ENCODE results near the gene RPN2. TPM values are rescaled to one million over a fixed set of nuclear protein-coding genes. Genes with fewer than 3 reads are reported as not detected.

Gene RPN2
- polyA plus RNA-seq, 2 donors = 41.5 to 101 TPM

DNA sequence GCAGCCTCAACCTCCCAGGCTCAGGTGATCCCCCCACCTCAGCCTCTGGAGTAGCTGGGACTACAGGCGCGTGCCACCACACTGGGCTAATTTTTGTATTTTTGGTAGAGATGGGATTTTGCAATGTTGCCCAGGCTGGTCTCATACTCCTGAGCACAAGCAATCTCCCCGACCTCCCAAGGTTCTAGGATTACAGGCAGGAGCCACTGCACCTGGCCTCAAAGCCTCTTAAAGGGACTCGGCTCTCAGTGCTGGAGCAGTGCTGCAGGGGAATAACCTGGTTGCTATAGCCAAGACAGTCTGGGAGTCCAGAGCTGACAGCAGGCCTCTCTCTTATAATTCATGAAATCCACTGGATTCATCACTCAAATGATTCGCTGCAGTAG lies 65.4 kb downstream of the RPN2 start:
- no peaks in the 10 kb centered on the region for H3K9me3 ChIP-seq (ENCODE audit: control insufficient read depth in 2 of 2, insufficient read depth in 1 of 2, low read depth in 1 of 2, low read length in 1 of 2)
- H3K4me1 ChIP-seq (ENCODE audit: control insufficient read depth in 2 of 2, insufficient read depth in 2 of 2, low read length in 1 of 2) = peaks cover 4 to 8% of the 10 kb centered on the region in 2 donors
- WGBS, 2 donors = 84% methylated on average over 5 of the region's 5 CpGs
- H3K4me3 ChIP-seq (ENCODE audit: low read depth in 1 of 2, low read length in 2 of 2) = no peak overlapping the region
- H3K27me3 ChIP-seq (ENCODE audit: control insufficient read depth in 1 of 2, insufficient read depth in 2 of 2, low read length in 2 of 2) = no peaks in the 10 kb centered on the region
- peaks cover 12% of the 10 kb centered on the region in 2 donors for H3K36me3 ChIP-seq (ENCODE audit: control insufficient read depth in 2 of 2, insufficient read depth in 2 of 2, low read length in 1 of 2)
- no peak overlapping the region for H3K27ac ChIP-seq (ENCODE audit: low read depth in 2 of 2, low read length in 1 of 2)

GRCh38 chr20:37245216-37246150 lies 66.4 kb downstream of the RPN2 start:
- Histone ChIP-seq H3K9me3 (ENCODE audit: control insufficient read depth in 2 of 2, insufficient read depth in 1 of 2, low read depth in 1 of 2, low read length in 1 of 2) (no peaks in the 10 kb centered on the region), H3K4me1 (ENCODE audit: control insufficient read depth in 2 of 2, insufficient read depth in 2 of 2, low read length in 1 of 2) (peaks cover 4 to 7% of the 10 kb centered on the region in 2 donors), H3K27me3 (ENCODE audit: control insufficient read depth in 1 of 2, insufficient read depth in 2 of 2, low read length in 2 of 2) (no peaks in the 10 kb centered on the region), H3K36me3 (ENCODE audit: control insufficient read depth in 2 of 2, insufficient read depth in 2 of 2, low read length in 1 of 2) (peaks cover 12% of the 10 kb centered on the region in 2 donors), H3K27ac (ENCODE audit: low read depth in 2 of 2, low read length in 1 of 2) (no peak overlapping the region), H3K4me3 (ENCODE audit: low read depth in 1 of 2, low read length in 2 of 2) (no peak overlapping the region)
- WGBS, 2 donors = 84 to 86% methylated on average over 25 of the region's 25 CpGs

DNA sequence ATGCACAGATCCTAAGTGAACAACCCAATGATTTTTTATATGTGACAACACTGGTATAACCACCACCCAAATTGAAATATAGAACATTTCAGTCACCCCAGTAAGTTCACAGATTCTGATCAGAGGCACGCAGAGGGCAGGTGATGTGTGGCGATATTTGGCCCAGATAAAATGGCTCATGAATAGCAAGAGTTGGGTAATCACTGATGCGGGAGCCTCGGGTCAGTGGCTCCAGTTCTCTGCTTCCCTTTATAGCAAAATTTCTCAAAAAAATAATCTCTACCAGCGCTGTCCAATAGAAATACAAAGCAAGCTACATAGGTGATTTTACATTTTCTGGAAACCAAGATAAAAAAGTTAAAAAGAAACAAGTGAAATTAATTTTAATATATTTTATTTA lies 67.6 kb downstream of the RPN2 start:
- 93 to 94% methylated on average over 5 of the region's 5 CpGs for WGBS, 2 donors
- H3K4me3 ChIP-seq (ENCODE audit: low read depth in 1 of 2, low read length in 2 of 2) = no peak overlapping the region
- H3K36me3 ChIP-seq (ENCODE audit: control insufficient read depth in 2 of 2, insufficient read depth in 2 of 2, low read length in 1 of 2) = peaks cover 7 to 9% of the 10 kb centered on the region in 2 donors
- peaks cover 4 to 7% of the 10 kb centered on the region in 2 donors for H3K4me1 ChIP-seq (ENCODE audit: control insufficient read depth in 2 of 2, insufficient read depth in 2 of 2, low read length in 1 of 2)
- no peaks in the 10 kb centered on the region for H3K27me3 ChIP-seq (ENCODE audit: control insufficient read depth in 1 of 2, insufficient read depth in 2 of 2, low read length in 2 of 2)
- no peaks in the 10 kb centered on the region for H3K9me3 ChIP-seq (ENCODE audit: control insufficient read depth in 2 of 2, insufficient read depth in 1 of 2, low read depth in 1 of 2, low read length in 1 of 2)
- no peak overlapping the region for H3K27ac ChIP-seq (ENCODE audit: low read depth in 2 of 2, low read length in 1 of 2)

GRCh38 chr20:37247547-37247946 lies 68.4 kb downstream of the RPN2 start:
- no peaks in the 10 kb centered on the region for H3K27me3 ChIP-seq (ENCODE audit: control insufficient read depth in 1 of 2, insufficient read depth in 2 of 2, low read length in 2 of 2)
- 47 to 59% methylated on average over 1 of the region's 1 CpG for WGBS, 2 donors
- H3K4me3 ChIP-seq (ENCODE audit: low read depth in 1 of 2, low read length in 2 of 2) = no peak overlapping the region
- peaks cover 4 to 7% of the 10 kb centered on the region in 2 donors for H3K4me1 ChIP-seq (ENCODE audit: control insufficient read depth in 2 of 2, insufficient read depth in 2 of 2, low read length in 1 of 2)
- no peaks in the 10 kb centered on the region for H3K9me3 ChIP-seq (ENCODE audit: control insufficient read depth in 2 of 2, insufficient read depth in 1 of 2, low read depth in 1 of 2, low read length in 1 of 2)
- no peak overlapping the region for H3K27ac ChIP-seq (ENCODE audit: low read depth in 2 of 2, low read length in 1 of 2)
- peaks cover 0 to 8% of the 10 kb centered on the region in 2 donors for H3K36me3 ChIP-seq (ENCODE audit: control insufficient read depth in 2 of 2, insufficient read depth in 2 of 2, low read length in 1 of 2)

GRCh38 chr20:37249304-37249703 lies 70.2 kb downstream of the RPN2 start:
- no peaks in the 10 kb centered on the region for H3K36me3 ChIP-seq (ENCODE audit: control insufficient read depth in 2 of 2, insufficient read depth in 2 of 2, low read length in 1 of 2)
- no peak overlapping the region for H3K27ac ChIP-seq (ENCODE audit: low read depth in 2 of 2, low read length in 1 of 2)
- WGBS, 2 donors = 94% methylated on average over 2 of the region's 2 CpGs

GRCh38 chr20:37251825-37252477 lies 72.8 kb downstream of the RPN2 start:
- H3K4me1 ChIP-seq (ENCODE audit: control insufficient read depth in 2 of 2, insufficient read depth in 2 of 2, low read length in 1 of 2) = peaks cover 0 to 3% of the 10 kb centered on the region in 2 donors
- no peak overlapping the region for H3K4me3 ChIP-seq (ENCODE audit: low read depth in 1 of 2, low read length in 2 of 2)
- H3K36me3 ChIP-seq (ENCODE audit: control insufficient read depth in 2 of 2, insufficient read depth in 2 of 2, low read length in 1 of 2) = no peaks in the 10 kb centered on the region
- H3K9me3 ChIP-seq (ENCODE audit: control insufficient read depth in 2 of 2, insufficient read depth in 1 of 2, low read depth in 1 of 2, low read length in 1 of 2) = no peaks in the 10 kb centered on the region
- 75 to 79% methylated on average over 15 of the region's 15 CpGs for WGBS, 2 donors
- H3K27me3 ChIP-seq (ENCODE audit: control insufficient read depth in 1 of 2, insufficient read depth in 2 of 2, low read length in 2 of 2) = no peaks in the 10 kb centered on the region
- H3K27ac ChIP-seq (ENCODE audit: low read depth in 2 of 2, low read length in 1 of 2) = no peak overlapping the region

More at GRCh38 chr20:37249304-37249703, 70.2 kb downstream of the RPN2 start:
- Histone ChIP-seq H3K27me3 (ENCODE audit: control insufficient read depth in 1 of 2, insufficient read depth in 2 of 2, low read length in 2 of 2) (no peaks in the 10 kb centered on the region), H3K4me1 (ENCODE audit: control insufficient read depth in 2 of 2, insufficient read depth in 2 of 2, low read length in 1 of 2) (peaks cover 0 to 3% of the 10 kb centered on the region in 2 donors), H3K9me3 (ENCODE audit: control insufficient read depth in 2 of 2, insufficient read depth in 1 of 2, low read depth in 1 of 2, low read length in 1 of 2) (no peaks in the 10 kb centered on the region), H3K4me3 (ENCODE audit: low read depth in 1 of 2, low read length in 2 of 2) (no peak overlapping the region)

DNA sequence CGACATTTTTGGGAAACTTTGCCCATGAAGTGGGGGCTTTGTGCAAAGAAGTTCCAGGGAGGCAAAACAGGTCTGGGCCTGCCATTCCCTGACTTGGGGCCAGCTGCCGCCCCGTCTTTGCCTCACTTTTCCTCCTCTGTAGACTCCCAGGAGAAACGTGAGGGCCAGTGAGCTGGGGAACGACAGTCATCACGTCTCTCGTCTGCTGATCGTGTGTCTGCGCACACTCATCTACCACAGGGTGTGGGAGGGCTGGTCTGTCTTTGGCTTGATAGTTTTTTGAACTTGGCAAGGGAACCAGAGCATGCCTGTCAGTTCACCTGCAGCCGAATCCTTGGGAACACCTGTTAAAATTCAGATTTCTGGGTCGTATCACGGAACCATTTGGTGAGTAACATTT lies 74.0 kb downstream of the RPN2 start:
- H3K9me3 ChIP-seq (ENCODE audit: control insufficient read depth in 2 of 2, insufficient read depth in 1 of 2, low read depth in 1 of 2, low read length in 1 of 2) = no peaks in the 10 kb centered on the region
- no peak overlapping the region for H3K27ac ChIP-seq (ENCODE audit: low read depth in 2 of 2, low read length in 1 of 2)
- peaks cover 0 to 3% of the 10 kb centered on the region in 2 donors for H3K4me1 ChIP-seq (ENCODE audit: control insufficient read depth in 2 of 2, insufficient read depth in 2 of 2, low read length in 1 of 2)
- H3K4me3 ChIP-seq (ENCODE audit: low read depth in 1 of 2, low read length in 2 of 2) = no peak overlapping the region
- H3K36me3 ChIP-seq (ENCODE audit: control insufficient read depth in 2 of 2, insufficient read depth in 2 of 2, low read length in 1 of 2) = no peaks in the 10 kb centered on the region
- no peaks in the 10 kb centered on the region for H3K27me3 ChIP-seq (ENCODE audit: control insufficient read depth in 1 of 2, insufficient read depth in 2 of 2, low read length in 2 of 2)
- WGBS, 2 donors = 60 to 74% methylated on average over 12 of the region's 12 CpGs

DNA sequence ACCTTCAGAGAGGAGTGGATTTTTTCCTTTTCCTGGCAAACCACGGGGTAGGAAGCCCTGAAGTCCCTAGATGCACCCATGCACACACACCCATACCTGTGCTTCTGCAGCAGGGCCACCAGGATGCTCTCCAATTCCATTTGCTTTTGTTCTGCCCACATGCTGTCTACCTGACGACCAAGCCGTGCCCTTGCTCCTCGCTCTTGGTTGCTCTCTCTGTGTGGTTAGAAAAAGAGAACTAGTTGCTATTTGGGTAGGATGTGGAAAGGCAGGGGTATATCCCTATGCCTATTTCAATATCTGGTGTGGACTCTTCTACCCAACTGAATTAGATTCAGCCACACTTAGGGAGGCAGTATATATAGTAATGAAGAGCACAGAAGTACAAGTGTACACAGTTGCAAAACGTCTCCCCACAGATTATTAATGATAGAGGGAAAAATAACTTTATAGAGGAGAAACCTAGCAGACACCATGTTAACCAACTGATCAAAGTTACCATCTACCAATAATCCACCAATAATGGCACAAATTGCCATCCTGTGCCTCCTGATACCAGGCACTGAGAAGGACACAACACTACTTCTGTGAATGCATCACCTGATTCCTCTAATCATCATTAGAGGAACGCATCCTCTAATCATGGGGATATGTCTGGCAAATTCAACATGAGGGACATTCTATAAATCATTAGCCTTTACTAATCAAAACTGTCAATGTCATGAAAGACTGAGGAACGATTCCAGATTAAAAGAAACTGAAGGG lies 75.2 kb downstream of the RPN2 start:
- 75 to 84% methylated on average over 7 of the region's 7 CpGs for WGBS, 2 donors

GRCh38 chr20:37256286-37256685 lies 77.2 kb downstream of the RPN2 start:
- no peak overlapping the region for H3K4me3 ChIP-seq (ENCODE audit: low read depth in 1 of 2, low read length in 2 of 2)
- no peaks in the 10 kb centered on the region for H3K9me3 ChIP-seq (ENCODE audit: control insufficient read depth in 2 of 2, insufficient read depth in 1 of 2, low read depth in 1 of 2, low read length in 1 of 2)
- H3K36me3 ChIP-seq (ENCODE audit: control insufficient read depth in 2 of 2, insufficient read depth in 2 of 2, low read length in 1 of 2) = no peaks in the 10 kb centered on the region
- no peaks in the 10 kb centered on the region for H3K27me3 ChIP-seq (ENCODE audit: control insufficient read depth in 1 of 2, insufficient read depth in 2 of 2, low read length in 2 of 2)
- WGBS, 2 donors = 87 to 88% methylated on average over 11 of the region's 11 CpGs
- peaks cover 0 to 3% of the 10 kb centered on the region in 2 donors for H3K4me1 ChIP-seq (ENCODE audit: control insufficient read depth in 2 of 2, insufficient read depth in 2 of 2, low read length in 1 of 2)
- no peak overlapping the region for H3K27ac ChIP-seq (ENCODE audit: low read depth in 2 of 2, low read length in 1 of 2)

More for the DNA sequence above, 75.2 kb downstream of the RPN2 start:
- Histone ChIP-seq H3K4me3 (ENCODE audit: low read depth in 1 of 2, low read length in 2 of 2) (no peak overlapping the region), H3K9me3 (ENCODE audit: control insufficient read depth in 2 of 2, insufficient read depth in 1 of 2, low read depth in 1 of 2, low read length in 1 of 2) (no peaks in the 10 kb centered on the region), H3K36me3 (ENCODE audit: control insufficient read depth in 2 of 2, insufficient read depth in 2 of 2, low read length in 1 of 2) (no peaks in the 10 kb centered on the region), H3K27me3 (ENCODE audit: control insufficient read depth in 1 of 2, insufficient read depth in 2 of 2, low read length in 2 of 2) (no peaks in the 10 kb centered on the region), H3K27ac (ENCODE audit: low read depth in 2 of 2, low read length in 1 of 2) (no peak overlapping the region), H3K4me1 (ENCODE audit: control insufficient read depth in 2 of 2, insufficient read depth in 2 of 2, low read length in 1 of 2) (peaks cover 0 to 3% of the 10 kb centered on the region in 2 donors)

Data from esophagus (tissue), 2 donors.